Measurements from ENCODE around the gene LRMDA.

LRMDA gene

DNA sequence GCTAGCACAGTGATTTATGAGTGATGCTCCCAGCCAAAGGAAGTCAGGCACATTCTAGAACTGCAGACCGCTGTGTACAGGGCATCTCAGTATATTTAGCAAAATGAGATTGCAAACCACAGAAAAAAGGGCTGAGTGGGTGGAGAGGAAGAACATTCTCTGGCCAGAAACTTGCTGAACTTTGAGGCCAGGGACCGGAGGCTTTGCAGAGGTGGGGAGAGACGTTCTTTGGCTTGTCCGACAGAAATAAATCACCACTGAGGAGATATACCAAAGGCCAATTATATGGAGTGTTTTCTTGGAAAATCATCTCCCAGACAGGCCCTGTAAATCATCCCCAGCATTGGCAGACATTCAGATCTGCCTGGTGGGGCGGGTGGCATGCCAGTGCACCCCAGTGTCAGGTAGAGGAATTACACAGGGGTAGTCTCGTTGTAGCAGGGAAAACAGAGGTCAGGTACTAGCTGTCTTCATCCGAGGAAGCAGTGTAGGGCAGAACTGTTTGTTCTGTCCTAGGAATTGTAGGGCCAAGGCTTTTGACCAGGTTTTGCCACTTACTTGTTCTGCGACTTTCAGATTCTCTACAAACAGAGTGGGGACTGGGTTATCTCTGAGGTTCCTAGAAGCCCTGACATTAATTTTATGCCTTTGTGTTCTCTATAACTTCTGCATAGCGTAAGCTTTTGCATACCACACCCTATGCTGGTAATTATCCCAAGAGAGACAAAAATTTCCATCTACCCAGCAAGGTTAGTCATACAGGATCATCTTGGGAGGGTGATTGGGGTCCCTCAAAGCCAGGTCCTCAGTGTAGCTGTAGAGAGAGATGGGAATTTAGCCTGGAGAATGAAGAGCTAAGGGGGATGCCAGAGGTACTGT lies 655.6 kb downstream of the LRMDA start:
- no peak for DNase-seq (ENCODE audit: low spot score)

DNA sequence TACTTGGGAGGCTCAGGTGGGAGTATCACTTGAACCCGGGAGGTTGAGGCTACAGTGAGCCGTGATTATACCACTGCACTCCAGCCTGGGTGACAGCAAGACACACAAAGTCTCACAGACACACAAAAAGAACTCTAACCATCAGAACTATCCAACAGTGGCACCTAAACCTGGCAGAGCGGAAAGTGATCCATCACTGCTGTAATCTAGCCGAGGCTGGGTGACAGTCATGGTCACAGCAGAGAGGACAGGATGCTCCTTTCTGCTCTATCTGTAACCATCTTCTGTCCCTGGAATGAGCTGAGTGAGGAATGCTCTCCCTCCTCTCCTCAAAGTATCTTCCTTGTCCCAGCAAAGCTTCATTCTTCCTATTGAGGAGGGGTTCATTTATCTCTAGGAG lies 656.6 kb downstream of the LRMDA start:
- no peak for DNase-seq (ENCODE audit: low spot score)

DNA sequence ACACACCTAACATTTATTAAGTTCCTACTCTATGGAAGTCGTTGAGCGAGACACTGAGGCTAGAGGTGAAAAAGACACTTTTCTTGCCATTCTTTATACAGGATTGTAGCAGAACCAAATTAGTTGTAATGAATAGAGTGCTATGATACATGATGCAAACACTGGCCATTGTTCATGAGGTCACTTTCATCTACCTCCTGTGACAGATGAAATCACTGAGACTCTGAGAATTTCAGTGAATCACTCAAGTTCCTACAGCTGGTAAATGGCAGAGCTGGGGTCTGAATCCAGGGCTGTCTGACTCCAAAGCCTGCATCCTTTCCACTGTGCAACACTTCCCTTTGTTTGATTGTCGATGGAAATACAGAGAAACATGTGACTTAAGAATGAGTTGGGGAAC lies 657.6 kb downstream of the LRMDA start:
- no peak for DNase-seq (ENCODE audit: low spot score)

GRCh38 chr10:76089556-76090180 lies 658.2 kb downstream of the LRMDA start:
- DNase-seq (ENCODE audit: low spot score) = no peak

DNA sequence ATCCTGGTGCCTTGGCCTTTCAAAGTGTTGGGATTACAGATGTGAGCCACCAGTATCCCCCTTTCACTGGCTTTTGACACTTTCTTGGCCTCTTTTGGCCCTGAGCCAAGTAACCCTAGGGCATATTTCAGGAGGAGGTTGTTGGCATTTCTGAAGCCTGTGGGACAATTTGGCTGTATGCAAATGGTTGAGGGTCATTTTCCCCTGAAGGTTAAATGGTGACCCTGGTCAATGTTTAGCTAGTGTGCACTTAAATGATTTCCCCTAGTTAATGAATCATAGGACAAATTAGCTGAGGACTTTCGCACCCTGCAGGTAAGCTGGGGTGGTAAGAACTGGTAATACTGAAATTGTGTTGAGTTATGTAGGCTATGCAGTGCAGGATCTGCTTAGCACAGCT lies 660.5 kb downstream of the LRMDA start:
- no peak for DNase-seq (ENCODE audit: low spot score)

DNA sequence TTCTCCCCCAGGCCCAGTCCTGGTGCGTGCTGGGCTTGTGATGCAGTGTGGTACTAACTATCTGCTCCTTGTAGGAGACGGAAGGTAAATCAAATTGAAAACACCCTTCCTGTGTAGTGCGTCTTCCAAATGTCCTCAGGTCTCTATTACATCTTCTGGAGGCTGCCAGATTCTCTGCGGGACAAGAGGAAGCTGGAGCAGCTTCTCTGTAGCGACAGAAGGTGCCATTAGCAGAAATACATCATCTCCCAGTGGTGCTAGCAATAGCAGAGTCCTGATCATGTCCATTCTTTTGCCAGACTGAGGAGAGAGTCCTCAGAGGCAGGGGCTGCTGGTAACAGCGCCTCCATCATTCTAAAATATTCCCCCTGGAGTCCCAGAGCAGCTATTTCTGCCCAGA lies 675.2 kb downstream of the LRMDA start:
- no peak for DNase-seq (ENCODE audit: low spot score)

- no peak for DNase-seq (ENCODE audit: low spot score)
These were observed 677.3 kb downstream of the LRMDA start for GRCh38 chr10:76108563-76109359.

DNA sequence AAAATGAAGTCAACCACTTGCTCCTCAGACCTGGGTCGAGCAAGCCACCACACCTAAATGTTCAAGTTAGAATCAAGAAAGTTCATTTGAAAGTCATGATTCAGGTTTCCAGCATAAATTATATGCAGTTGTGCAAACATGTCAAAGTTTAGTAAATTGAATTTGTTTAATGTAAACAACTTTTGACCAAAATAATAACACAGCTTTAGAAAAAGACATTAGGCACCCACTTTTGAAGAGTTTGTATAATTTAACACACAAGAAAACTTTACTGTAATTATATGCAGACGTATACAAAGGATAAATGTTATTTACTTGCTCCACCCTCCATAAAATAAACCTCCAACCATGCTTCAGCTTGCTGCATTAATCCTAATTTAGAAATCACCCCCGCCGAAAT lies 680.0 kb downstream of the LRMDA start:
- DNase-seq (ENCODE audit: low spot score) = no peak

- no peak for DNase-seq (ENCODE audit: low spot score)
These were observed 680.8 kb downstream of the LRMDA start for GRCh38 chr10:76111986-76112825.

GRCh38 chr10:76112826-76113150 lies 681.4 kb downstream of the LRMDA start:
- DNase-seq (ENCODE audit: low spot score) = no peak

GRCh38 chr10:76113952-76114351 lies 682.5 kb downstream of the LRMDA start:
- no peak for DNase-seq (ENCODE audit: low spot score)

GRCh38 chr10:76114581-76115001 lies 683.2 kb downstream of the LRMDA start:
- no peak for DNase-seq (ENCODE audit: low spot score)

GRCh38 chr10:76115131-76115470 lies 683.7 kb downstream of the LRMDA start:
- no peak for DNase-seq (ENCODE audit: low spot score)

GRCh38 chr10:76115471-76116155 lies 684.2 kb downstream of the LRMDA start:
- DNase-seq (ENCODE audit: low spot score) = no peak

DNA sequence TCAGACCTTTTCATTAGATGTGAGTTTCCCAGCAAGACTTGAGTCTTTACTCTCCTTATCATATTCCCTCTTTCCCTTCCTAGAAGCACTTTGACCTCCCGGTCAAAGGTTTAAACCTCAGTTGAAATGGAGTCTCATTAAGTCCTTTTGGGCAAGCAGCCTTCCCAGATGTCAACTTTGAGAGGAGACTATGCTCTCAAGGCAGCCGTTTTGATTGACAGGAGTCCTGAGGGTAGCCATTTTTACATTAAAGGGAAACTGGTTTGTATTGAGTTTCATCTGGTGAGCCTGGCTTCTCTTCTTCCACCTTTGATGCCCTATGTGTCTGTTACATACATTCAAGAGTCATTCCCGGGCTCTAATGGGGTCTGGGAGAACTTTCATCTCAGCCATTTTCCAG lies 685.1 kb downstream of the LRMDA start:
- DNase-seq (ENCODE audit: low spot score) = no peak

- no peak for DNase-seq (ENCODE audit: low spot score)
These were observed 686.5 kb downstream of the LRMDA start for GRCh38 chr10:76117949-76118348.

GRCh38 chr10:76119036-76119435 lies 687.6 kb downstream of the LRMDA start:
- DNase-seq (ENCODE audit: low spot score) = no peak

DNA sequence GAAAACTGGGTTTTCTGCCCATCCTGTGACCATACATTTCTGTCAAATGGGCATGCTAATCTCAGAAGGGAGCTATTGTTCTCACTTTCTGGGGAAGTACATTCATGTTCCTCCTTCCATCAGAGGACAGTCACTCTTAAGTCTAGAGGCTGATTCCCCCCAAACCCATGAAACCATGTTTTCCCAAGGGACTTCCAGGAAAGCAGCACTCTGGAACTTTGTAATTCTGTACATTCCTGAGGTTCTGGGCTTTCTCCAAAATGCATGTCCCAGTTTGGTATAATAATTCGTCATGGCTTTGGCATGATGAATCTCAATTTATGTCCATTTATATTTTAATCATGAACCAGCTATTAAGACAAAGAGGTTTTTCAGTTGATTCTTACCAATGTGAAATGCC lies 688.1 kb downstream of the LRMDA start:
- no peak for DNase-seq (ENCODE audit: low spot score)

DNA sequence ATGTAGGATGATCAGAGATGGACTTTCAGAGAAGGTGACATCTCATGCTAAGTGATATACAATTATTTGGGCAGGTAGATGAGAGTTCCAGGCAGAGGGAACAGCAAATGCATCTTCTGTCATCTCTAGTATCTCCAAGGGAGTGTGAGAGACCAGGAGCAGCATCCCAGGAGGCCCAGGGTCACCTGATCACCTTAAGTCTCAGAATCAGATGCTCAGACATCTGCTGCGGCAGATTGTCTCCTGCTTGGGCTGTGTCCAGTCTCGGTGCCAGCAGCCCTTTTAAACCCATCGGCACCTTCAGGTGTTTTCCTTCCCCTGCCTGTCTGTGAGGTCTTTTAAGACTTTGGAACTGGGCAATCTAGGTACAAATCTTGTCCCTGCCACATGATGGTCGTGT lies 690.6 kb downstream of the LRMDA start:
- no peak for DNase-seq (ENCODE audit: low spot score)

DNA sequence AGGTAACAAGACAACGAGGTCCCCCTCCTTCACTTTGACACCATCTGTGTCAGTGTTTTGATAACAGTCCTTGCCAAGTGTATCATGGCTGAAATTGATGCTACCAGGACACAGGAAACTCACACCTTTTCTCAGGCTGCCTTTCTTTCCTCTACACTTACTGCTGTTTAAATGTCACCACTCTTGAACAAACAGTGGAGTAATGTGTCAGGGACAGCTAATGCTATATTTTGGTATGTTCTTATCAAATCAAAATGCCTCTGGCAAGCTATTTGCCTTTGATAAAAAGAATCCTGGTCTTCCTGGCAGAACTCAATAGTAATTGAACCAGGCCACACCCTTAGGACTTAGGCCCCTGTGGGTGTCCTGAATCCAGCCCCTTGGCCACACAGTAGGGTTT lies 692.9 kb downstream of the LRMDA start:
- no peak for DNase-seq (ENCODE audit: low spot score)

DNA sequence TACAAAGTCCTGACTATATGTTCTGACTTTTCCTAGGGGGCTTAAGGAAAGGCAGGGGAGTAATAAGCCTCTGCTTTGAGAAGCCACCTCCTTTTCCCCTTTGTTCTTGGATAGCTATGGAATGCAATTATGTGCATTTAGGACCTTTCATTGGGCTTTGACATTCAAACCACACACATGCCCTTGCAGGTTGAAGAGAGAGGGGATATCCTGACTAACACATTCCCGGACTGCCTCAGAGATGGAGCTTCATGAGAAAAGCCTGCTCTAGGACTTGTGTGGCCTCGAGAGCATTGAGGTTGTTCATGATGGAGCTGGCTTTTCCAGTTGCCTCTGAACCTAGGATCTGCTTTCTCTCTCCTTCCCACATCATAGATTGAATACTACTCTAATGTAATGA lies 694.5 kb downstream of the LRMDA start:
- DNase-seq (ENCODE audit: low spot score) = no peak

Measured in Ammon's horn (tissue), 1 donor.